Measurements from ENCODE around the gene FBXO4.

FBXO4 gene

DNA sequence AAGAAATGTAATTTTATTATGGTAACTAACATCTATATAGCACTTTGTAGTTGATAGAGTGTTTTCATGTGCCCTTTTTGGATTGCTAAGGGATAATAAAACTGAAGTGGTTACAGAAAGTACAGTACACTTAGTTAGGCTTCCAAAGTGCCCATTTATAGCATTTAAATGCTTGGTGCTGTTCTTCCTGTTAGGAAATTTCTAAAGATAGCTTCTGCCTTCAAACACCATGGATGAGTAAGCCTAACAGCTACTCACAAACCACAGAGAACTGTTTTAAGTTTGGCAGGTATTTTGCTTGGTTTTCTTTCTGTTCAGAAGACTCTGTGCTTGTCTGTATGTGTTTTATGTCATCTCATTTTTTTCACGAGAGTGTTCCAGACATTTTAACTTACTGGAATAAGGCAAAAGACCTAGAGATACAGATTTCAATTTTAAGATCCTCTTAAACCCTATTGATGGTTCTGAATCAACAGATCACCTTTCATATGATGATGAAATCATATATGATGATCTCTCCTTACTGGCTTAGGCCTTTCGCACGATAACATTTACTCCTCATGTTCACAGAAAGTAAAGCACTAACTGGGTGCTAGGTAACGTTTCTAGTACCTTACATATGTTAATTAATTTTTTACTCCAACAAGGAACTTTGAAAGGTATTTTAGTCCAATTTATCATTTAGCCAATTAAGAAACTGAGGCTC is 16.6 kb upstream of the FBXO4 start:
- Histone ChIP-seq H3K79me1 (ENCODE audit: low read length) (peaks cover 4% of the 10 kb centered on the region), H2BK5ac (ENCODE audit: low read depth, low read length, poor library complexity) (no peak overlapping the region), H3K27ac (ENCODE audit: low read depth, low read length) (no peak overlapping the region), H2BK12ac (ENCODE audit: low read length) (no peak overlapping the region), H3K18ac (ENCODE audit: low read length) (no peak overlapping the region), H3K27me3 (ENCODE audit: insufficient read depth, low read length) (no peaks in the 10 kb centered on the region), H4K91ac (ENCODE audit: low read depth, low read length) (no peak overlapping the region), H3K4ac (ENCODE audit: low read depth, low read length) (no peak overlapping the region), H3K4me2 (ENCODE audit: low read length) (no peak overlapping the region), H2AK5ac (ENCODE audit: low read length) (no peak overlapping the region), H3K36me3 (ENCODE audit: control insufficient read depth in 1 of 2, insufficient read depth in 2 of 2, low read length in 2 of 2) (peaks cover 2 to 7% of the 10 kb centered on the region in 2 experiments), H3K9me3 (ENCODE audit: insufficient read depth, low read depth, low read length) (no peaks in the 10 kb centered on the region), H4K8ac (ENCODE audit: low read depth, low read length) (no peak overlapping the region), H3K9ac (ENCODE audit: low read length) (no peak overlapping the region), H3K14ac (ENCODE audit: low read length) (no peak overlapping the region), H3K23ac (ENCODE audit: low read length) (no peak overlapping the region), H3K4me3 (ENCODE audit: low read depth, low read length) (no peak overlapping the region), H3K4me1 (ENCODE audit: control insufficient read depth in 1 of 2, insufficient read depth in 2 of 2, low read length in 2 of 2) (peaks cover 2% of the 10 kb centered on the region in 2 experiments), H3K79me2 (ENCODE audit: control insufficient read depth, insufficient read depth, low read length, poor library complexity) (peaks cover 6% of the 10 kb centered on the region), H2BK120ac (ENCODE audit: insufficient read depth, low read length, poor library complexity) (no peak overlapping the region), H2AFZ (ENCODE audit: insufficient read depth, low read length, poor library complexity) (no peak overlapping the region), H4K12ac (ENCODE audit: low read depth, low read length) (no peak overlapping the region)
- no peak for DNase-seq
- WGBS (ENCODE audit: extremely low coverage, insufficient coverage, insufficient read length) = no CpG with 5 or more reads among the region's 4 CpGs

DNA sequence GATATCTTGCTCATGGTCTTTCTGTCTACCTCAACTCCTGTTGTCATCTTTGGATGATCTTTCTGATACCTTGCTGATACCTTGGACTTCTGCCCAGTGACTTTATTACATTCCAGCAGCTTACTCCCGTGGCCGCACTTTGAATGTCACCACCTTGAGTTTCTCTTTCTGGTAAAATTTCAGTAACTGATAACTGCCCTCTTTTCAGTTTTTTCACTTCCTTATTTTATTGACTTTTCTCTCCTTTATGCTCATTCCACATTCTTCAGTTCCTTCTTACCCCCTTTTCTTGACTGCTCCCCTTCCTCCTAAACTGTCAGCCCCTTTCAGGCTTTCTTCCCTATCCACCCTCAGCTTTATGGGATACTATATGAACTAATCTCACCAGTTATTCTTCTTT is 7.0 kb upstream of the FBXO4 start:
- H3K27me3 ChIP-seq (ENCODE audit: insufficient read depth, low read length) = no peaks in the 10 kb centered on the region
- WGBS (ENCODE audit: extremely low coverage, insufficient coverage, insufficient read length) = no CpG with 5 or more reads among the region's 2 CpGs

DNA sequence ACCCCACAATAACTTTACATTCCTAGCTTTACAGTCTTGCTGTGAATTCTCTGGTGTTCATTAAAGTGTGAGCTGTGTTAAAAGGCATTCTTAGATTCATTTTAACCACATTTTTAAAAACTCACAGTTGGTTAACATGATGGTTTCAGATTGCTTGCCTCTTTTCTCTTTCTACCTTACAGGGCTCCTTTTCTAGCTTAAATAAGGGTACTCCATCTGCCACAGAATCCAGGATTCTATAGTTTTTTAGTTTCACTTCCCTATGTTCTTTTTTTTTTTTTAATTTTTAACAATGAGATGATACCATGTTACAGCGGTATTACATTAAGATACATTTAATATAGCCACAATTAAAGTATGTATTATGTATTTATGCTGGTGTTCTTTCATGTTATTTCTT is 3.9 kb upstream of the FBXO4 start:
- H3K36me3 ChIP-seq (ENCODE audit: control insufficient read depth in 1 of 2, insufficient read depth in 2 of 2, low read length in 2 of 2) = peaks cover 0 to 7% of the 10 kb centered on the region in 2 experiments
- H2BK120ac ChIP-seq (ENCODE audit: insufficient read depth, low read length, poor library complexity) = no peak overlapping the region
- H3K4me2 ChIP-seq (ENCODE audit: low read length) = no peak overlapping the region
- no peak for DNase-seq
- H3K18ac ChIP-seq (ENCODE audit: low read length) = no peak overlapping the region
- H2BK12ac ChIP-seq (ENCODE audit: low read length) = no peak overlapping the region
- no peak overlapping the region for H3K23ac ChIP-seq (ENCODE audit: low read length)
- H3K4me1 ChIP-seq (ENCODE audit: control insufficient read depth in 1 of 2, insufficient read depth in 2 of 2, low read length in 2 of 2) = no peaks in the 10 kb centered on the region
- H4K91ac ChIP-seq (ENCODE audit: low read depth, low read length) = no peak overlapping the region
- no peak overlapping the region for H4K12ac ChIP-seq (ENCODE audit: low read depth, low read length)
- H2AK5ac ChIP-seq (ENCODE audit: low read length) = no peak overlapping the region
- no peak overlapping the region for H3K4me3 ChIP-seq (ENCODE audit: low read depth, low read length)
- no peak overlapping the region for H3K4ac ChIP-seq (ENCODE audit: low read depth, low read length)
- no peak overlapping the region for H3K9ac ChIP-seq (ENCODE audit: low read length)
- peaks cover 5% of the 10 kb centered on the region for H3K79me1 ChIP-seq (ENCODE audit: low read length)
- H4K8ac ChIP-seq (ENCODE audit: low read depth, low read length) = no peak overlapping the region
- no peaks in the 10 kb centered on the region for H3K9me3 ChIP-seq (ENCODE audit: insufficient read depth, low read depth, low read length)
- H2BK5ac ChIP-seq (ENCODE audit: low read depth, low read length, poor library complexity) = no peak overlapping the region
- no peaks in the 10 kb centered on the region for H3K79me2 ChIP-seq (ENCODE audit: control insufficient read depth, insufficient read depth, low read length, poor library complexity)
- H2AFZ ChIP-seq (ENCODE audit: insufficient read depth, low read length, poor library complexity) = no peak overlapping the region
- H3K27me3 ChIP-seq (ENCODE audit: insufficient read depth, low read length) = no peaks in the 10 kb centered on the region
- no CpG with 5 or more reads among the region's 1 CpG for WGBS (ENCODE audit: extremely low coverage, insufficient coverage, insufficient read length)
- H3K14ac ChIP-seq (ENCODE audit: low read length) = no peak overlapping the region
- H3K27ac ChIP-seq (ENCODE audit: low read depth, low read length) = no peak overlapping the region

More for the DNA sequence above, 7.0 kb upstream of the FBXO4 start:
- H2AFZ ChIP-seq (ENCODE audit: insufficient read depth, low read length, poor library complexity) = no peak overlapping the region
- no peaks in the 10 kb centered on the region for H3K9me3 ChIP-seq (ENCODE audit: insufficient read depth, low read depth, low read length)
- H2BK120ac ChIP-seq (ENCODE audit: insufficient read depth, low read length, poor library complexity) = no peak overlapping the region
- no peaks in the 10 kb centered on the region for H3K4me1 ChIP-seq (ENCODE audit: control insufficient read depth in 1 of 2, insufficient read depth in 2 of 2, low read length in 2 of 2)
- H3K4me3 ChIP-seq (ENCODE audit: low read depth, low read length) = no peak overlapping the region
- H3K4ac ChIP-seq (ENCODE audit: low read depth, low read length) = no peak overlapping the region
- H3K27ac ChIP-seq (ENCODE audit: low read depth, low read length) = no peak overlapping the region
- DNase-seq = no peak
- no peak overlapping the region for H4K8ac ChIP-seq (ENCODE audit: low read depth, low read length)
- no peak overlapping the region for H4K91ac ChIP-seq (ENCODE audit: low read depth, low read length)
- no peak overlapping the region for H4K12ac ChIP-seq (ENCODE audit: low read depth, low read length)
- H3K9ac ChIP-seq (ENCODE audit: low read length) = no peak overlapping the region
- no peak overlapping the region for H3K18ac ChIP-seq (ENCODE audit: low read length)
- peaks cover 3 to 10% of the 10 kb centered on the region in 2 experiments for H3K36me3 ChIP-seq (ENCODE audit: control insufficient read depth in 1 of 2, insufficient read depth in 2 of 2, low read length in 2 of 2)
- H3K4me2 ChIP-seq (ENCODE audit: low read length) = no peak overlapping the region
- no peaks in the 10 kb centered on the region for H3K79me2 ChIP-seq (ENCODE audit: control insufficient read depth, insufficient read depth, low read length, poor library complexity)
- no peaks in the 10 kb centered on the region for H3K79me1 ChIP-seq (ENCODE audit: low read length)
- H2BK12ac ChIP-seq (ENCODE audit: low read length) = no peak overlapping the region
- no peak overlapping the region for H2AK5ac ChIP-seq (ENCODE audit: low read length)
- H3K23ac ChIP-seq (ENCODE audit: low read length) = no peak overlapping the region
- H3K14ac ChIP-seq (ENCODE audit: low read length) = no peak overlapping the region
- H2BK5ac ChIP-seq (ENCODE audit: low read depth, low read length, poor library complexity) = no peak overlapping the region

DNA sequence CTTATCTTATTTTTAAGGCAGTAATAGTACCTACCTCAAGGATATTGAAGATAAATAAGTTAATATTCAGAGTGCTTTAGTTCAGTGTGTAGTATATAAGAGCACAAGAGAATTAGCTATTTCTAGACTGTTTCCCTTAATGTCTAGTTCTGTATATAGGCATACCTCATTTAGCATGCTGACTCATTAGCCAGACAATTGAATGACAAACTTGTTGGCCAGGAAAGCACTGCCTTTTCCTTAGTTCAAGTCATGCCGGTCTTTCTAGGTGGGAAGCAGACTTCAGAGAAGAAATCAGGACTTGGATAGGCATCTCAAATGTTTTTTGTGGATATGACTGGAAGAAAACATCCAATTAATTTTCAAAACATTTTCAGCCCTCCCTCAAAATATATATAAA is 3.2 kb upstream of the FBXO4 start:
- Histone ChIP-seq H3K27me3 (ENCODE audit: insufficient read depth, low read length) (no peaks in the 10 kb centered on the region), H3K79me2 (ENCODE audit: control insufficient read depth, insufficient read depth, low read length, poor library complexity) (no peaks in the 10 kb centered on the region), H4K12ac (ENCODE audit: low read depth, low read length) (no peak overlapping the region), H3K9me3 (ENCODE audit: insufficient read depth, low read depth, low read length) (no peaks in the 10 kb centered on the region), H2BK5ac (ENCODE audit: low read depth, low read length, poor library complexity) (no peak overlapping the region), H4K91ac (ENCODE audit: low read depth, low read length) (no peak overlapping the region), H3K79me1 (ENCODE audit: low read length) (peaks cover 5% of the 10 kb centered on the region), H3K4me1 (ENCODE audit: control insufficient read depth in 1 of 2, insufficient read depth in 2 of 2, low read length in 2 of 2) (no peaks in the 10 kb centered on the region), H2AK5ac (ENCODE audit: low read length) (no peak overlapping the region), H3K4me2 (ENCODE audit: low read length) (no peak overlapping the region), H2BK120ac (ENCODE audit: insufficient read depth, low read length, poor library complexity) (no peak overlapping the region), H2AFZ (ENCODE audit: insufficient read depth, low read length, poor library complexity) (no peak overlapping the region), H2BK12ac (ENCODE audit: low read length) (no peak overlapping the region), H3K4ac (ENCODE audit: low read depth, low read length) (no peak overlapping the region), H3K36me3 (ENCODE audit: control insufficient read depth in 1 of 2, insufficient read depth in 2 of 2, low read length in 2 of 2) (peaks cover 0 to 6% of the 10 kb centered on the region in 2 experiments), H4K8ac (ENCODE audit: low read depth, low read length) (no peak overlapping the region), H3K14ac (ENCODE audit: low read length) (no peak overlapping the region), H3K9ac (ENCODE audit: low read length) (no peak overlapping the region), H3K4me3 (ENCODE audit: low read depth, low read length) (no peak overlapping the region), H3K23ac (ENCODE audit: low read length) (no peak overlapping the region), H3K18ac (ENCODE audit: low read length) (no peak overlapping the region), H3K27ac (ENCODE audit: low read depth, low read length) (no peak overlapping the region)
- no CpG with 5 or more reads among the region's 1 CpG for WGBS (ENCODE audit: extremely low coverage, insufficient coverage, insufficient read length)
- DNase-seq = peak; percentile 11 to 57

All from trophoblast cell (in vitro differentiated cells and primary cell).